Activated CD4-positive, alpha-beta memory T cell treated with anti-CD3 and anti-CD28 coated beads for 36 hours (primary cell): ENCODE measurements around the gene ADCY2. TPM values are rescaled to one million over a fixed set of nuclear protein-coding genes. Genes with fewer than 3 reads are reported as not detected.

Experiments
- CTCF ChIA-PET: fragments of 350-600 bp; sonication (Branson Sonifier 250); formaldehyde crosslinking; loops from one replicate; lab custom pipeline; 2021; ENCODE audit warnings: antibody characterized with exemption, inconsistent platforms; lab: Charles Lee
- POLR2A ChIA-PET: fragments of 350-600 bp; sonication (Branson Sonifier 250); formaldehyde crosslinking; loops from one replicate; lab custom pipeline; 2021; ENCODE audit warnings: antibody characterized with exemption; lab: Charles Lee
- DNase-seq: peaks from one replicate; pipeline ENCODE4 v3.0.0-alpha.2; 2020
- H3K27ac Mint-ChIP-seq: one replicate; pipeline ENCODE4 v1.8.0; 2021; ENCODE audit warnings: mixed read lengths
- H3K27me3 Mint-ChIP-seq: one replicate; pipeline ENCODE4 v1.8.0; 2021; ENCODE audit warnings: mixed read lengths
- H3K36me3 Mint-ChIP-seq: one replicate; pipeline ENCODE4 v1.8.0; 2021; ENCODE audit warnings: mixed read lengths
- H3K4me1 Mint-ChIP-seq: one replicate; pipeline ENCODE4 v1.8.0; 2021; ENCODE audit warnings: low read depth, mixed read lengths
- H3K4me3 Mint-ChIP-seq: one replicate; pipeline ENCODE4 v1.8.0; 2021; ENCODE audit warnings: mild to moderate bottlenecking, mixed read lengths
- H3K9me3 Mint-ChIP-seq: one replicate; pipeline ENCODE4 v1.8.0; 2021; ENCODE audit warnings: mixed read lengths
- intact Hi-C: fragments of 100-400 bp; cut with micrococcal nuclease; formaldehyde crosslinking; loops from one replicate; pipeline ENCODE4 v1.15.1; 2023
- total RNA-seq, 2 experiments: library from RNA; stranded (reverse); gene quantifications; one replicate each; pipeline ENCODE4 v1.2.3, GENCODE V29; 2021

Gene ADCY2
- total RNA-seq, 2 experiments from 2014 or later: not detected

GRCh38 chr5:7822449-7822848, 426.5 kb downstream of the ADCY2 start:
- H3K36me3 Mint-ChIP-seq: no peaks in the 10 kb centered on the region

GRCh38 chr5:7823594-7823993, 427.7 kb downstream of the ADCY2 start:
- CTCF ChIA-PET: no interaction called here
- Mint-ChIP-seq H3K4me1 (no peaks in the 10 kb centered on the region), H3K9me3 (no peaks in the 10 kb centered on the region), H3K4me3 (no peak overlapping the region), H3K27ac (no peak overlapping the region), H3K27me3 (peaks cover 17% of the 10 kb centered on the region), H3K36me3 (no peaks in the 10 kb centered on the region)
- no peak for DNase-seq
- intact Hi-C loops: no loop called here
- POLR2A ChIA-PET: no interaction called here

More at GRCh38 chr5:7822449-7822848, 426.5 kb downstream of the ADCY2 start:
- POLR2A ChIA-PET: no interaction called here
- H3K4me1 Mint-ChIP-seq: no peaks in the 10 kb centered on the region
- H3K4me3 Mint-ChIP-seq: no peak overlapping the region
- no peaks in the 10 kb centered on the region for H3K9me3 Mint-ChIP-seq
- no peak for DNase-seq
- H3K27ac Mint-ChIP-seq: no peak overlapping the region
- CTCF ChIA-PET: no interaction called here
- H3K27me3 Mint-ChIP-seq: peaks cover 17% of the 10 kb centered on the region
- intact Hi-C loops: no loop called here

GRCh38 chr5:7824995-7825394, 429.1 kb downstream of the ADCY2 start:
- ChIA-PET POLR2A (no interaction called here), CTCF (no interaction called here)
- H3K9me3 Mint-ChIP-seq: no peaks in the 10 kb centered on the region
- DNase-seq: no peak
- H3K36me3 Mint-ChIP-seq: no peaks in the 10 kb centered on the region
- H3K27ac Mint-ChIP-seq: no peak overlapping the region
- intact Hi-C loops: no loop called here
- H3K4me1 Mint-ChIP-seq: no peaks in the 10 kb centered on the region
- peaks cover 17% of the 10 kb centered on the region for H3K27me3 Mint-ChIP-seq
- no peak overlapping the region for H3K4me3 Mint-ChIP-seq

GRCh38 chr5:7825630-7826029, 429.7 kb downstream of the ADCY2 start:
- CTCF ChIA-PET: no interaction called here

GRCh38 chr5:7827610-7828009, 431.7 kb downstream of the ADCY2 start:
- Mint-ChIP-seq H3K36me3 (no peaks in the 10 kb centered on the region), H3K27me3 (peaks cover 11% of the 10 kb centered on the region), H3K9me3 (no peaks in the 10 kb centered on the region), H3K4me1 (no peaks in the 10 kb centered on the region), H3K27ac (no peak overlapping the region), H3K4me3 (no peak overlapping the region)
- CTCF ChIA-PET: interaction anchor here (1.6 kb wide), 1 partner anchor 11 kb away, joined by 6 read pairs; no protein-coding TSS in a partner anchor
- intact Hi-C loops: no loop called here
- POLR2A ChIA-PET: no interaction called here
- DNase-seq: no peak

More at GRCh38 chr5:7825630-7826029, 429.7 kb downstream of the ADCY2 start:
- intact Hi-C loops: no loop called here
- peaks cover 17% of the 10 kb centered on the region for H3K27me3 Mint-ChIP-seq
- H3K4me3 Mint-ChIP-seq: no peak overlapping the region
- DNase-seq: no peak
- no peaks in the 10 kb centered on the region for H3K9me3 Mint-ChIP-seq
- H3K36me3 Mint-ChIP-seq: no peaks in the 10 kb centered on the region
- H3K27ac Mint-ChIP-seq: no peak overlapping the region
- no peaks in the 10 kb centered on the region for H3K4me1 Mint-ChIP-seq
- POLR2A ChIA-PET: no interaction called here

GRCh38 chr5:7828269-7828668, 432.3 kb downstream of the ADCY2 start:
- H3K36me3 Mint-ChIP-seq: no peaks in the 10 kb centered on the region
- DNase-seq: no peak
- H3K27ac Mint-ChIP-seq: no peak overlapping the region
- peaks cover 9% of the 10 kb centered on the region for H3K27me3 Mint-ChIP-seq
- H3K4me1 Mint-ChIP-seq: no peaks in the 10 kb centered on the region
- no peak overlapping the region for H3K4me3 Mint-ChIP-seq
- ChIA-PET POLR2A (no interaction called here), CTCF (interaction anchor here (1.6 kb wide), 1 partner anchor 12 kb away, joined by 6 read pairs; no protein-coding TSS in a partner anchor)
- H3K9me3 Mint-ChIP-seq: no peaks in the 10 kb centered on the region
- intact Hi-C loops: no loop called here

GRCh38 chr5:7834982-7835381, 439.0 kb downstream of the ADCY2 start:
- H3K27me3 Mint-ChIP-seq: peaks cover 14% of the 10 kb centered on the region
- no peaks in the 10 kb centered on the region for H3K9me3 Mint-ChIP-seq
- H3K36me3 Mint-ChIP-seq: no peaks in the 10 kb centered on the region
- no peak for DNase-seq
- intact Hi-C loops: no loop called here
- H3K4me3 Mint-ChIP-seq: no peak overlapping the region
- no peak overlapping the region for H3K27ac Mint-ChIP-seq
- ChIA-PET CTCF (interaction anchor here (2.0 kb wide), 1 partner anchor 19 kb away, joined by 7 read pairs; no protein-coding TSS in a partner anchor), POLR2A (no interaction called here)
- H3K4me1 Mint-ChIP-seq: no peaks in the 10 kb centered on the region

- CTCF ChIA-PET: no interaction called here
- Mint-ChIP-seq H3K36me3 (no peaks in the 10 kb centered on the region), H3K27me3 (peaks cover 18% of the 10 kb centered on the region), H3K27ac (no peak overlapping the region), H3K9me3 (no peaks in the 10 kb centered on the region), H3K4me1 (no peaks in the 10 kb centered on the region), H3K4me3 (no peak overlapping the region)
- intact Hi-C loops: no loop called here
- DNase-seq: no peak
- POLR2A ChIA-PET: no interaction called here
These were observed 441.5 kb downstream of the ADCY2 start for GRCh38 chr5:7837403-7837802.

GRCh38 chr5:7842531-7842930, 446.6 kb downstream of the ADCY2 start:
- Mint-ChIP-seq H3K4me3 (no peak overlapping the region), H3K27ac (no peak overlapping the region), H3K9me3 (no peaks in the 10 kb centered on the region), H3K4me1 (no peaks in the 10 kb centered on the region), H3K36me3 (no peaks in the 10 kb centered on the region), H3K27me3 (peaks cover 28% of the 10 kb centered on the region)
- CTCF ChIA-PET: no interaction called here
- DNase-seq: no peak
- POLR2A ChIA-PET: no interaction called here
- intact Hi-C loops: no loop called here

GRCh38 chr5:7844901-7845300, 449.0 kb downstream of the ADCY2 start:
- DNase-seq: no peak
- peaks cover 3% of the 10 kb centered on the region for H3K4me1 Mint-ChIP-seq
- ChIA-PET CTCF (no interaction called here), POLR2A (no interaction called here)
- no peak overlapping the region for H3K4me3 Mint-ChIP-seq
- H3K27me3 Mint-ChIP-seq: peaks cover 35% of the 10 kb centered on the region
- H3K9me3 Mint-ChIP-seq: no peaks in the 10 kb centered on the region
- no peaks in the 10 kb centered on the region for H3K36me3 Mint-ChIP-seq
- no peak overlapping the region for H3K27ac Mint-ChIP-seq
- intact Hi-C loops: no loop called here

GRCh38 chr5:7845557-7845956, 449.6 kb downstream of the ADCY2 start:
- peaks cover 37% of the 10 kb centered on the region for H3K27me3 Mint-ChIP-seq
- no peaks in the 10 kb centered on the region for H3K36me3 Mint-ChIP-seq
- no peak overlapping the region for H3K4me3 Mint-ChIP-seq
- ChIA-PET POLR2A (no interaction called here), CTCF (no interaction called here)
- H3K4me1 Mint-ChIP-seq: peaks cover 3% of the 10 kb centered on the region
- no peak for DNase-seq
- H3K27ac Mint-ChIP-seq: no peak overlapping the region
- intact Hi-C loops: no loop called here
- H3K9me3 Mint-ChIP-seq: no peaks in the 10 kb centered on the region

- Mint-ChIP-seq H3K9me3 (no peaks in the 10 kb centered on the region), H3K4me3 (no peak overlapping the region), H3K27ac (no peak overlapping the region), H3K36me3 (no peaks in the 10 kb centered on the region), H3K4me1 (peaks cover 5% of the 10 kb centered on the region), H3K27me3 (peaks cover 33% of the 10 kb centered on the region)
- ChIA-PET CTCF (no interaction called here), POLR2A (no interaction called here)
- no peak for DNase-seq
- intact Hi-C loops: no loop called here
These were observed 450.4 kb downstream of the ADCY2 start for GRCh38 chr5:7846327-7846726.

GRCh38 chr5:7848296-7848695, 452.4 kb downstream of the ADCY2 start:
- H3K36me3 Mint-ChIP-seq: no peaks in the 10 kb centered on the region
- CTCF ChIA-PET: no interaction called here
- H3K9me3 Mint-ChIP-seq: peaks cover 2% of the 10 kb centered on the region
- POLR2A ChIA-PET: no interaction called here
- peaks cover 18% of the 10 kb centered on the region for H3K4me1 Mint-ChIP-seq
- no peak overlapping the region for H3K4me3 Mint-ChIP-seq
- H3K27me3 Mint-ChIP-seq: peaks cover 29% of the 10 kb centered on the region
- intact Hi-C loops: no loop called here
- H3K27ac Mint-ChIP-seq: no peak overlapping the region
- no peak for DNase-seq
